ENCODE results near the gene SWAP70.
A peak's percentile ranks its signal among the peaks of the same experiment; 100 is the strongest.

Gene SWAP70

GRCh38 chr11:9639099-9639498 lies 24.8 kb upstream of the SWAP70 start:
- no peak for TF ChIP-seq CTCF (conservative IDR thresholded peaks at IDR 0.05; ENCODE audit: low read depth, low read length)
- no peak overlapping the region for H3K4me3 ChIP-seq (ENCODE audit: low read depth, low read length)
- no peak for DNase-seq (ENCODE audit: low read depth)

GRCh38 chr11:9639985-9640384 lies 23.9 kb upstream of the SWAP70 start:
- no peak for TF ChIP-seq CTCF (conservative IDR thresholded peaks at IDR 0.05; ENCODE audit: low read depth, low read length)
- H3K4me3 ChIP-seq (ENCODE audit: low read depth, low read length), result no peak overlapping the region
- DNase-seq (ENCODE audit: low read depth), result peak; percentile 13

- no peak overlapping the region for H3K4me3 ChIP-seq (ENCODE audit: low read depth, low read length)
- DNase-seq (ENCODE audit: low read depth), result no peak
- no peak for TF ChIP-seq CTCF (conservative IDR thresholded peaks at IDR 0.05; ENCODE audit: low read depth, low read length)
These were observed 21.0 kb upstream of the SWAP70 start for GRCh38 chr11:9642894-9643293.

GRCh38 chr11:9643751-9644150 lies 20.1 kb upstream of the SWAP70 start:
- DNase-seq (ENCODE audit: low read depth), result no peak
- H3K4me3 ChIP-seq (ENCODE audit: low read depth, low read length), result no peak overlapping the region
- TF ChIP-seq CTCF (conservative IDR thresholded peaks at IDR 0.05; ENCODE audit: low read depth, low read length), result no peak

- no peak for TF ChIP-seq CTCF (conservative IDR thresholded peaks at IDR 0.05; ENCODE audit: low read depth, low read length)
- no peak overlapping the region for H3K4me3 ChIP-seq (ENCODE audit: low read depth, low read length)
These were observed 18.0 kb upstream of the SWAP70 start for GRCh38 chr11:9645881-9646280.

GRCh38 chr11:9646324-9646723 lies 17.6 kb upstream of the SWAP70 start:
- TF ChIP-seq CTCF (conservative IDR thresholded peaks at IDR 0.05; ENCODE audit: low read depth, low read length), result no peak
- H3K4me3 ChIP-seq (ENCODE audit: low read depth, low read length), result no peak overlapping the region
- DNase-seq (ENCODE audit: low read depth), result no peak

More at GRCh38 chr11:9645881-9646280, 18.0 kb upstream of the SWAP70 start:
- no peak for DNase-seq (ENCODE audit: low read depth)

- no peak overlapping the region for H3K4me3 ChIP-seq (ENCODE audit: low read depth, low read length)
- TF ChIP-seq CTCF (conservative IDR thresholded peaks at IDR 0.05; ENCODE audit: low read depth, low read length), result no peak
- DNase-seq (ENCODE audit: low read depth), result no peak
These were observed 12.4 kb upstream of the SWAP70 start for GRCh38 chr11:9651481-9651880.

All from choroid plexus epithelial cell (primary cell).